Uterus (tissue), 2 donors: Measurements from ENCODE around the gene LRBA.

Experiments used
- CTCF ChIP-seq, 4 experiments: fragments of 200-600 bp in 2 of 4; fragments of 450-650 bp in 2 of 4; sonication (generic) in 2 of 4; IDR thresholded peaks; one replicate each; pipeline ENCODE4 v1.5.1; 2016 to 2019; ENCODE audit warnings: antibody characterized with exemption in 4 of 4, mild to moderate bottlenecking in 2 of 4, moderate library complexity in 1 of 4
- POLR2A ChIP-seq, 2 donors: fragments of 450-650 bp; IDR thresholded peaks; one replicate each; pipeline ENCODE4 v1.6.1; 2016; ENCODE audit warnings: antibody characterized with exemption in 2 of 2, mild to moderate bottlenecking in 1 of 2, moderate library complexity in 1 of 2

GRCh38 chr4:150619042-150619441, 396.0 kb downstream of the LRBA start:
- TF ChIP-seq CTCF (IDR thresholded peaks at IDR 0.05) (no peak), POLR2A (IDR thresholded peaks at IDR 0.05) (no peak)
